Subcutaneous adipose tissue (tissue), 4 donors: ENCODE results near the gene CCR5. TPM values are rescaled to one million over a fixed set of nuclear protein-coding genes. Genes with fewer than 3 reads are reported as not detected.

Experiments
- total RNA-seq, 4 donors: library from RNA; depleted of rRNA; stranded (reverse); fragments of >200 nt; gene quantifications; one replicate each; pipeline ENCODE4 v1.1.0, GENCODE V29; 2016
- TF ChIP-seq, protein P1 (sequence below): fragments of 450-650 bp; IDR thresholded peaks from one replicate; pipeline ENCODE4 v1.5.1; 2016; ENCODE audit warnings: low read depth, mild to moderate bottlenecking, control low read depth, antibody characterized with exemption, moderate library complexity

The CCR5 gene
- total RNA-seq, 4 donors from 2014 or later, result 0.88 to 11.0 TPM; not detected in 2

- TF ChIP-seq, protein P1, sequence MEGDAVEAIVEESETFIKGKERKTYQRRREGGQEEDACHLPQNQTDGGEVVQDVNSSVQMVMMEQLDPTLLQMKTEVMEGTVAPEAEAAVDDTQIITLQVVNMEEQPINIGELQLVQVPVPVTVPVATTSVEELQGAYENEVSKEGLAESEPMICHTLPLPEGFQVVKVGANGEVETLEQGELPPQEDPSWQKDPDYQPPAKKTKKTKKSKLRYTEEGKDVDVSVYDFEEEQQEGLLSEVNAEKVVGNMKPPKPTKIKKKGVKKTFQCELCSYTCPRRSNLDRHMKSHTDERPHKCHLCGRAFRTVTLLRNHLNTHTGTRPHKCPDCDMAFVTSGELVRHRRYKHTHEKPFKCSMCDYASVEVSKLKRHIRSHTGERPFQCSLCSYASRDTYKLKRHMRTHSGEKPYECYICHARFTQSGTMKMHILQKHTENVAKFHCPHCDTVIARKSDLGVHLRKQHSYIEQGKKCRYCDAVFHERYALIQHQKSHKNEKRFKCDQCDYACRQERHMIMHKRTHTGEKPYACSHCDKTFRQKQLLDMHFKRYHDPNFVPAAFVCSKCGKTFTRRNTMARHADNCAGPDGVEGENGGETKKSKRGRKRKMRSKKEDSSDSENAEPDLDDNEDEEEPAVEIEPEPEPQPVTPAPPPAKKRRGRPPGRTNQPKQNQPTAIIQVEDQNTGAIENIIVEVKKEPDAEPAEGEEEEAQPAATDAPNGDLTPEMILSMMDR, result no peak
Measured at GRCh38 chr3:46369675-46370132, 1.0 kb upstream of the CCR5 start.

DNA sequence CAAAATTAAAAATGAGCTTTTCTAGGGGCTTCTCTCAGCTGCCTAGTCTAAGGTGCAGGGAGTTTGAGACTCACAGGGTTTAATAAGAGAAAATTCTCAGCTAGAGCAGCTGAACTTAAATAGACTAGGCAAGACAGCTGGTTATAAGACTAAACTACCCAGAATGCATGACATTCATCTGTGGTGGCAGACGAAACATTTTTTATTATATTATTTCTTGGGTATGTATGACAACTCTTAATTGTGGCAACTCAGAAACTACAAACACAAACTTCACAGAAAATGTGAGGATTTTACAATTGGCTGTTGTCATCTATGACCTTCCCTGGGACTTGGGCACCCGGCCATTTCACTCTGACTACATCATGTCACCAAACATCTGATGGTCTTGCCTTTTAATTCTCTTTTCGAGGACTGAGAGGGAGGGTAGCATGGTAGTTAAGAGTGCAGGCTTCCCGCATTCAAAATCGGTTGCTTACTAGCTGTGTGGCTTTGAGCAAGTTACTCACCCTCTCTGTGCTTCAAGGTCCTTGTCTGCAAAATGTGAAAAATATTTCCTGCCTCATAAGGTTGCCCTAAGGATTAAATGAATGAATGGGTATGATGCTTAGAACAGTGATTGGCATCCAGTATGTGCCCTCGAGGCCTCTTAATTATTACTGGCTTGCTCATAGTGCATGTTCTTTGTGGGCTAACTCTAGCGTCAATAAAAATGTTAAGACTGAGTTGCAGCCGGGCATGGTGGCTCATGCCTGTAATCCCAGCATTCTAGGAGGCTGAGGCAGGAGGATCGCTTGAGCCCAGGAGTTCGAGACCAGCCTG lies 984 bp downstream of the CCR5 start:
- TF ChIP-seq, protein P1, result no peak

DNA sequence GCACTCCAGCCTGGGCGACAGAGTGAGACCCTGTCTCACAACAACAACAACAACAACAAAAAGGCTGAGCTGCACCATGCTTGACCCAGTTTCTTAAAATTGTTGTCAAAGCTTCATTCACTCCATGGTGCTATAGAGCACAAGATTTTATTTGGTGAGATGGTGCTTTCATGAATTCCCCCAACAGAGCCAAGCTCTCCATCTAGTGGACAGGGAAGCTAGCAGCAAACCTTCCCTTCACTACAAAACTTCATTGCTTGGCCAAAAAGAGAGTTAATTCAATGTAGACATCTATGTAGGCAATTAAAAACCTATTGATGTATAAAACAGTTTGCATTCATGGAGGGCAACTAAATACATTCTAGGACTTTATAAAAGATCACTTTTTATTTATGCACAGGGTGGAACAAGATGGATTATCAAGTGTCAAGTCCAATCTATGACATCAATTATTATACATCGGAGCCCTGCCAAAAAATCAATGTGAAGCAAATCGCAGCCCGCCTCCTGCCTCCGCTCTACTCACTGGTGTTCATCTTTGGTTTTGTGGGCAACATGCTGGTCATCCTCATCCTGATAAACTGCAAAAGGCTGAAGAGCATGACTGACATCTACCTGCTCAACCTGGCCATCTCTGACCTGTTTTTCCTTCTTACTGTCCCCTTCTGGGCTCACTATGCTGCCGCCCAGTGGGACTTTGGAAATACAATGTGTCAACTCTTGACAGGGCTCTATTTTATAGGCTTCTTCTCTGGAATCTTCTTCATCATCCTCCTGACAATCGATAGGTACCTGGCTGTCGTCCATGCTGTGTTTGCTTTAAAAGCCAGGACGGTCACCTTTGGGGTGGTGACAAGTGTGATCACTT lies 2.0 kb downstream of the CCR5 start:
- TF ChIP-seq, protein P1, result no peak

DNA sequence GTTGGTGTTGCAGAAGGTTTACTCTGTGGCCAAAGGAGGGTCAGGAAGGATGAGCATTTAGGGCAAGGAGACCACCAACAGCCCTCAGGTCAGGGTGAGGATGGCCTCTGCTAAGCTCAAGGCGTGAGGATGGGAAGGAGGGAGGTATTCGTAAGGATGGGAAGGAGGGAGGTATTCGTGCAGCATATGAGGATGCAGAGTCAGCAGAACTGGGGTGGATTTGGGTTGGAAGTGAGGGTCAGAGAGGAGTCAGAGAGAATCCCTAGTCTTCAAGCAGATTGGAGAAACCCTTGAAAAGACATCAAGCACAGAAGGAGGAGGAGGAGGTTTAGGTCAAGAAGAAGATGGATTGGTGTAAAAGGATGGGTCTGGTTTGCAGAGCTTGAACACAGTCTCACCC lies 4.0 kb downstream of the CCR5 start:
- TF ChIP-seq, protein P1, result no peak

DNA sequence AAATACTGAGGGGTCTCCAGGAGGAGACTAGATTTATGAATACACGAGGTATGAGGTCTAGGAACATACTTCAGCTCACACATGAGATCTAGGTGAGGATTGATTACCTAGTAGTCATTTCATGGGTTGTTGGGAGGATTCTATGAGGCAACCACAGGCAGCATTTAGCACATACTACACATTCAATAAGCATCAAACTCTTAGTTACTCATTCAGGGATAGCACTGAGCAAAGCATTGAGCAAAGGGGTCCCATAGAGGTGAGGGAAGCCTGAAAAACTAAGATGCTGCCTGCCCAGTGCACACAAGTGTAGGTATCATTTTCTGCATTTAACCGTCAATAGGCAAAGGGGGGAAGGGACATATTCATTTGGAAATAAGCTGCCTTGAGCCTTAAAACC lies 4.5 kb downstream of the CCR5 start:
- TF ChIP-seq, protein P1, result no peak

GRCh38 chr3:46375814-46376213 lies 5.1 kb downstream of the CCR5 start:
- TF ChIP-seq, protein P1, result no peak

DNA sequence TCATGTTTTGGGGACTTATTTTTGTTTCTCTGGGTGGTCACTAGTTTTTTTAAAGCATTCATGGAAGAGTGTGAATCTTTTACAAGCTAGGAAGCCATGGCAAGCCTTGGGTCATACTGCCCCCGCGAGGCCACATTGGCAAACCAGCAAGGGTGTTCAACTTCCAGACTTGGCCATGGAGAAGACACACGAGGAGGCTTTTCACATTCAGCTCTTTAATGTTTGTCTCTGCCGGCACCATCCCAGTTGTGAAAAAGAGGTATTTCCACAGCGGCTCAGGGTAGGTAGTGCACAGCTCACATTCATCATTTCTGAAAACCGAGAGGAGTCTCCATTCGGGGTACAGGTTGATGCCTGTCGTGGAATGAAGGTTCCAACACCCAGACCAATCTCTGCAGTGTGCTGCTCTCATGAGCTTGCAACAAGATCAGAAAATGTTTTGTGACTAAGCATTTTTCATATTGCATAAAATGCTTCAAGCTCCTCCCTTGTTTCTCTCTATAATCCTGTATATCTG lies 7.7 kb downstream of the CCR5 start:
- TF ChIP-seq, protein P1, result no peak
